Astrocyte (in vitro differentiated cells and primary cell): ENCODE results near the gene SYNGR4. TPM values are rescaled to one million over a fixed set of nuclear protein-coding genes. Genes with fewer than 3 reads are reported as not detected.

Source experiments
- DNase-seq: peaks from one replicate; pipeline ENCODE4 v3.0.0-alpha.2; 2010; ENCODE audit warnings: low read depth
- FAIRE-seq: peaks from 2 replicates; lab custom pipeline; 2011; peaks lifted over from hg19 to GRCh38; lab: Jason Lieb, UNC
- H2AFZ ChIP-seq: 2 replicates; pipeline ENCODE4 v1.6.0; 2012; ENCODE audit warnings: low read depth, low read length, inconsistent platforms
- H3K27ac ChIP-seq: 2 replicates; pipeline ENCODE4 v1.5.1; 2011; ENCODE audit warnings: low read depth, low read length, inconsistent platforms
- H3K27me3 ChIP-seq: 2 replicates; pipeline ENCODE4 v1.6.0; 2011; ENCODE audit warnings: low read length, inconsistent platforms; ENCODE audit not compliant: insufficient read depth
- H3K36me3 ChIP-seq: 2 replicates; pipeline ENCODE4 v1.5.1; 2011; ENCODE audit warnings: low read length, inconsistent platforms; ENCODE audit not compliant: insufficient read depth
- H3K4me1 ChIP-seq: 2 replicates; pipeline ENCODE4 v1.5.1; 2011; ENCODE audit warnings: low read length, inconsistent platforms; ENCODE audit not compliant: insufficient read depth
- H3K4me2 ChIP-seq: 2 replicates; pipeline ENCODE4 v1.6.0; 2012; ENCODE audit warnings: low read length, inconsistent platforms
- H3K4me3 ChIP-seq: 2 replicates; pipeline ENCODE4 v1.5.1; 2011; ENCODE audit warnings: low read depth, mild to moderate bottlenecking, low read length, inconsistent platforms; ENCODE audit not compliant: insufficient read depth
- H3K79me2 ChIP-seq: 2 replicates; pipeline ENCODE4 v1.6.0; 2012; ENCODE audit warnings: mild to moderate bottlenecking, low read length, inconsistent platforms; ENCODE audit not compliant: insufficient read depth
- H3K9ac ChIP-seq: 2 replicates; pipeline ENCODE4 v1.6.0; 2012; ENCODE audit warnings: mild to moderate bottlenecking, low read length, inconsistent platforms
- H3K9me3 ChIP-seq: 2 replicates; pipeline ENCODE4 v1.5.1; 2012; ENCODE audit warnings: low read depth, mild to moderate bottlenecking, low read length, inconsistent platforms; ENCODE audit not compliant: insufficient read depth
- H4K20me1 ChIP-seq: 2 replicates; pipeline ENCODE4 v1.6.0; 2012; ENCODE audit warnings: low read length, inconsistent platforms; ENCODE audit not compliant: insufficient read depth
- H3K27ac Mint-ChIP-seq: one replicate; pipeline ENCODE4 v1.8.0; 2021; ENCODE audit warnings: mild to moderate bottlenecking, mixed read lengths; ENCODE audit not compliant: unreplicated experiment
- H3K27me3 Mint-ChIP-seq: one replicate; pipeline ENCODE4 v1.8.0; 2021; ENCODE audit warnings: low read depth, mixed read lengths; ENCODE audit not compliant: unreplicated experiment
- H3K36me3 Mint-ChIP-seq: one replicate; pipeline ENCODE4 v1.8.0; 2021; ENCODE audit warnings: low read depth, mixed read lengths; ENCODE audit not compliant: unreplicated experiment
- H3K4me1 Mint-ChIP-seq: one replicate; pipeline ENCODE4 v1.8.0; 2021; ENCODE audit warnings: low read depth, mixed read lengths; ENCODE audit not compliant: unreplicated experiment
- H3K4me3 Mint-ChIP-seq: one replicate; pipeline ENCODE4 v1.8.0; 2021; ENCODE audit warnings: mild to moderate bottlenecking, moderate library complexity, mixed read lengths; ENCODE audit not compliant: unreplicated experiment
- H3K9me3 Mint-ChIP-seq: one replicate; pipeline ENCODE4 v1.8.0; 2021; ENCODE audit warnings: mild to moderate bottlenecking, mixed read lengths; ENCODE audit not compliant: unreplicated experiment
- EZH2 ChIP-seq: IDR thresholded peaks from 2 replicates; pipeline ENCODE4 v1.6.1; 2012; ENCODE audit warnings: mild to moderate bottlenecking, low read length, inconsistent platforms; ENCODE audit not compliant: insufficient read depth
- total RNA-seq: library from RNA; stranded (reverse); gene quantifications from 2 replicates; pipeline ENCODE4 v1.2.1, GENCODE V29; 2021
- TF ChIP-seq, protein P1 (sequence below): IDR thresholded peaks from 2 replicates; pipeline ENCODE4 v1.5.1; 2011; ENCODE audit warnings: low read depth, mild to moderate bottlenecking, inconsistent platforms, low read length, moderate library complexity; ENCODE audit not compliant: insufficient read depth

The SYNGR4 gene
- total RNA-seq, 1 donor from 2014 or later = not detected

DNA sequence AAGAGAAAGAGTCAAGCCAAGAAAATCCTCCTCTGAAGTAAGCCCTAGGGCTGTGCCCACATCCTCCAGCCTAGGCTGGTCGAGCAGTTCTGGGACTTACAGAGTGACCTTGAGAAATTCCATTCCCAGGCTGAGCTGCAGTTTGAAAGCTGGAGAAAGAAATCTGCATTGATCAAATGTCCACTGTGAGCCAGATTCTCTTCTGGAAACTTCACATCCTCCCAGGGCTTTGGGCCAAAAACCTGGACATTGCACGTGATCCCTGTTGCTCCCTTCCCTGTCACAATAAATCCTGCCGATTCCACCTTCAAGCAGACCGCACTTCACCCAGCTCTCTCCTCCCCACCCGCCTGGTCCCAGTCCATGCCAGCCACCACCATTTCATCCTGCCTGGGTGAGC is 16.1 kb upstream of the SYNGR4 start:
- peaks cover 3% of the 10 kb centered on the region for H3K4me1 Mint-ChIP-seq
- Histone ChIP-seq H3K4me2 (no peak overlapping the region), H2AFZ (no peak overlapping the region), H4K20me1 (no peaks in the 10 kb centered on the region), H3K9me3 (no peaks in the 10 kb centered on the region), H3K79me2 (no peaks in the 10 kb centered on the region), H3K4me1 (no peaks in the 10 kb centered on the region), H3K9ac (no peak overlapping the region), H3K27me3 (no peaks in the 10 kb centered on the region), H3K27ac (no peak overlapping the region), H3K36me3 (no peaks in the 10 kb centered on the region), H3K4me3 (no peak overlapping the region)
- peaks cover 2% of the 10 kb centered on the region for H3K9me3 Mint-ChIP-seq
- TF ChIP-seq, protein P1, sequence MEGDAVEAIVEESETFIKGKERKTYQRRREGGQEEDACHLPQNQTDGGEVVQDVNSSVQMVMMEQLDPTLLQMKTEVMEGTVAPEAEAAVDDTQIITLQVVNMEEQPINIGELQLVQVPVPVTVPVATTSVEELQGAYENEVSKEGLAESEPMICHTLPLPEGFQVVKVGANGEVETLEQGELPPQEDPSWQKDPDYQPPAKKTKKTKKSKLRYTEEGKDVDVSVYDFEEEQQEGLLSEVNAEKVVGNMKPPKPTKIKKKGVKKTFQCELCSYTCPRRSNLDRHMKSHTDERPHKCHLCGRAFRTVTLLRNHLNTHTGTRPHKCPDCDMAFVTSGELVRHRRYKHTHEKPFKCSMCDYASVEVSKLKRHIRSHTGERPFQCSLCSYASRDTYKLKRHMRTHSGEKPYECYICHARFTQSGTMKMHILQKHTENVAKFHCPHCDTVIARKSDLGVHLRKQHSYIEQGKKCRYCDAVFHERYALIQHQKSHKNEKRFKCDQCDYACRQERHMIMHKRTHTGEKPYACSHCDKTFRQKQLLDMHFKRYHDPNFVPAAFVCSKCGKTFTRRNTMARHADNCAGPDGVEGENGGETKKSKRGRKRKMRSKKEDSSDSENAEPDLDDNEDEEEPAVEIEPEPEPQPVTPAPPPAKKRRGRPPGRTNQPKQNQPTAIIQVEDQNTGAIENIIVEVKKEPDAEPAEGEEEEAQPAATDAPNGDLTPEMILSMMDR = no peak
- no peak for TF ChIP-seq EZH2
- DNase-seq (no peak), FAIRE-seq (no peak)
- no peak overlapping the region for H3K4me3 Mint-ChIP-seq
- no peak overlapping the region for H3K27ac Mint-ChIP-seq
- peaks cover 4% of the 10 kb centered on the region for H3K36me3 Mint-ChIP-seq
- H3K27me3 Mint-ChIP-seq = peaks cover 2% of the 10 kb centered on the region

DNA sequence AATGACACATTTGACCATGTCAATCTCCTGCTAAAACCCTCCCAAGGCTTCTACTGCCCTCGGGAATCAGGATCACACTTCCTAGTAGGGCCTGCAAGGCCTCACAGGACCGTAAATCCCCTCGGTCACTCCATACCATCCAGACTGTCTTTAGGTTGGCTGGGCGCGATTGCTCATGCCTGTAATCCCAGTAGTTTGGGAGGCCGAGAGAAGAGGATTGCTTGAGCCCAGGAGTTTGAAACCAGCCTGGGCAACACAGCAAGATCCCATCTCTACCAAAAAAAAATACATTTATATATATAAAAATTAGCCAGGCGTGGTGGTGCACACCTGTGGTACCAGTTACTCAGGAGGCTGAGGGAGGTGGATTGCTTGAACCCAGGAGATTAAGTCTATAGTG is 15.4 kb upstream of the SYNGR4 start:
- H3K27me3 Mint-ChIP-seq = peaks cover 2% of the 10 kb centered on the region
- FAIRE-seq = no peak

DNA sequence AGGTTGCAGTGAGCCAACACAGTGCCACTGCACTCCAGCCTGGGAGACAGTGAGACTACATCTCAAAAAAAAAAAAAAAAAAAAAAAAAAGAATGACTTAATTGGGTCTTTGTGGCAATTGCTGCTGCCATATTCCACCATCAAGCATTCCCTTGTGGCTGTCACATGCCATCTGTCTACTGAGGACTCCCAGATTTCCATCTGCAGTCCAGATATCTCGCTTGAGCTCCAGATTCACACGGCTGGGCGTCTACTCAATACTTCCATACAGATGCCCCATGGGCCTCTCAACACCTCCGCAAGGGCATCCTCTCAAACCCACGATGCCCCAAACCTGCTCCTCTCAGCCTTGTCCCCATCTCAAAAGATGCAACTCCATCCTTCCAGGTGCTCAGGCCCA is 13.3 kb upstream of the SYNGR4 start:
- H3K27me3 ChIP-seq = no peaks in the 10 kb centered on the region
- no peak for TF ChIP-seq EZH2
- TF ChIP-seq, protein P1 = no peak
- Mint-ChIP-seq H3K4me3 (no peak overlapping the region), H3K4me1 (peaks cover 11% of the 10 kb centered on the region), H3K27me3 (peaks cover 2% of the 10 kb centered on the region), H3K9me3 (peaks cover 2% of the 10 kb centered on the region), H3K36me3 (peaks cover 4% of the 10 kb centered on the region), H3K27ac (no peak overlapping the region)
- DNase-seq (no peak), FAIRE-seq (no peak)
- no peaks in the 10 kb centered on the region for H3K79me2 ChIP-seq
- no peak overlapping the region for H3K27ac ChIP-seq
- no peak overlapping the region for H3K4me2 ChIP-seq
- no peak overlapping the region for H2AFZ ChIP-seq
- H3K9ac ChIP-seq = no peak overlapping the region
- H3K4me3 ChIP-seq = no peak overlapping the region
- no peaks in the 10 kb centered on the region for H3K36me3 ChIP-seq
- no peaks in the 10 kb centered on the region for H3K9me3 ChIP-seq
- H4K20me1 ChIP-seq = no peaks in the 10 kb centered on the region
- H3K4me1 ChIP-seq = peaks cover 4% of the 10 kb centered on the region

More for the DNA sequence above, 15.4 kb upstream of the SYNGR4 start:
- Mint-ChIP-seq H3K36me3 (peaks cover 4% of the 10 kb centered on the region), H3K27ac (no peak overlapping the region), H3K9me3 (peaks cover 2% of the 10 kb centered on the region), H3K4me1 (peaks cover 6% of the 10 kb centered on the region), H3K4me3 (no peak overlapping the region)
- no peak overlapping the region for H3K27ac ChIP-seq
- H3K9me3 ChIP-seq = no peaks in the 10 kb centered on the region
- no peak overlapping the region for H3K4me2 ChIP-seq
- H3K36me3 ChIP-seq = no peaks in the 10 kb centered on the region
- H4K20me1 ChIP-seq = no peaks in the 10 kb centered on the region
- H2AFZ ChIP-seq = no peak overlapping the region
- no peaks in the 10 kb centered on the region for H3K79me2 ChIP-seq
- H3K4me3 ChIP-seq = no peak overlapping the region
- no peak overlapping the region for H3K9ac ChIP-seq
- H3K4me1 ChIP-seq = no peaks in the 10 kb centered on the region
- DNase-seq = no peak
- no peaks in the 10 kb centered on the region for H3K27me3 ChIP-seq
- TF ChIP-seq, protein P1 = no peak
- no peak for TF ChIP-seq EZH2
